HG02970 (cell line): Measurements from ENCODE around the gene KRT6A.
"Not testable (repeated sequence)": the region's sequence is repeated elsewhere in the genome, so short reads cannot be mapped to it uniquely, and the experiment has no call there.

ENCODE experiments used
- ATAC-seq: cut with Tn5 transposase; IDR thresholded peaks from one replicate; pipeline ENCODE4 v1.9.1; 2021; ENCODE audit warnings: mild to moderate bottlenecking, moderate library complexity, moderate number of reproducible peaks; ENCODE audit not compliant: unreplicated experiment, low FRiP score

The KRT6A gene

DNA sequence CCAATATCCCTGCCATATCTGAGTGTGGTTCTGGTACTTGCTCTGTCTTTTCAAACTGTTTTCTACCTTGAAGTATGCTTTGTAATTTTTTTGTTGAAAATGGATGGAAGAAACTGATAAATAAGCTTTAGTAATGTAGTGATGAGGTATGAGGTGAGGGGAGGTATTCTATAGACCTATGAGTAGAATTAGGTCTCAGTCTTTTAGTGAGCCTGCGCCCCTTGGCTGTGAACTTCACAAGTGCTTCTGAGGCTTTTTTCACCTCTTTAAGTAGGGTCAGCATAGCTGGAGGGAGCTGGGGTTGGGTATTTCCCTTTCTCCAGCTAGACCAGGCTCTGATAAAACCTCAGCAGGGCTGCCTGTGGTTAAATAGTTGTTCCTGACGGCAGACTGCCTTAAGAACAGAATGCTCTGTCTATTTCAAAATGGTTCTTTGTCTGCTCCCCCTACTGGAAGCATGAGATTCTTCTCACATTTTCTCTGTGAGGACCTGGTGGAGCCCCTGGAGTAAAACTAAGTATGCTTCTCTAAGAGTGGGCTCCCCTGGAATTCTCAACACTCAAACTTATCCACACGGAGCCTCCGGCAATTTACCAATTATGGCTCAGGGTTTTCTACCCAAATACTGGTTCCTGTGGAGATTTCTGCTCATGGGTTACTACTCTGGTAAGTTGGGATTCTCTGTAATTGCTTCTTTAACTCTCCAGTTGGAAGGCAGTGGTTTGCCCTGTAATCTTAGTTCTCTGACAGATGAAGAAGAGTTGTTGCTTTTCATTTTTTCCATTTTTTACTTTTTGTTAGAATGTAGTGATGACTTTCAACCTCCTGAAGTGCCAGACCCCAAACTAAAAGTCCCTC is 14.0 kb upstream of the KRT6A start:
- ATAC-seq = no peak

DNA sequence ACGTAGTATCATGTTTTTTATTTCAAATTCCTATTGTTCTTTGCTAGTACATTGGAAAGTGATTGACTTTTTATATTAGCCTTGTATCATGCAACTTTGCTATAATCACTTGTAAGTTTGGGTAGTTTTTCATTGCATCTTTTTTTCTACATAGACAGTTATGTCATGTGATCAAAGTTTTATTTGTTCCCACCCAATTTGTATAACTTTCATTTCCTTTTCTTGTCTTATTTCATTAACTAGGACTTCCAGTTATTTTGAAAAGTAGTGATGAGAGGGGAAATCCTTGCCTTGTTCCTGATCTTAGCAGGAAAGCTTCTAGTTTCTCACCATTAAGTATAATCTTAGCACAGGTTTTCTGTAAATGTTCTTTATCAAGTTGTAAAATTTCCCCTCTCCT is 9.8 kb upstream of the KRT6A start:
- no peak for ATAC-seq

DNA sequence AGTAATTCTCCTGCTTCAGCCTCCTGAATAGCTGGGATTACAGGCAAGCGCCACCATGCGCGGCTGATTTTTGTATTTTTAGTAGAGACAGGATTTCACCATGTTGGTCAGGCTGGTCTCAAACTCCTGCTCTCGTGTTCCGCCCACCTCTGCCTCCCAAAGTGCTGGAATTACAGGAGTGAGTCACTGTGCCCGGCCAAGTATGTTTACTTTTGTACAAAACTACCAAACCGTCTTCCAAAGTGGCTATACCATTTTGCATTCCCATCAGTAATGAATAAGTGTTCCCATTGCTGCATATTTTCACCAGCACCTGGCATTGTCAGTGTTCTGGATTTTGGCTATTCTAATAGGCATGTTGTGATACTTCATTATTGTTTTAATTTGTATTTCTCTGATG is 8.4 kb upstream of the KRT6A start:
- ATAC-seq = no peak

DNA sequence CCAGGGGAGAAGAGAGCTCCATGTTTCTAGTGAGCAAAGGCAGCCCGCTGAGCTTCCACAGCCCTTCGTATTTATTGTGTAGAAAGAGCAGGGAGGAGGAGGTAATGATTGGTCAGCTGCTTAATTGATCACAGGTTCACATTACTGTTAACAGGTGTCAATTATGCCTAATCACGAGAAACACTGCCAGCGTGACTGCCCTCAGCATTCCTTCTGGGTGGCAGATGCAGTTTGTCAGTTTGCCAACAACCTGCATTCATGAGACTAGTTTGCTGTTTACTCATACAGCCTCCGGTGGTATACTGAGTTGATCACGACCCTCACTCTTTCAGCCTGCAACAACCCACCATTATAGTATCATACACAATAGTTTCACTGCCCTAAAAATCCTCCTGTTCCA is 7.5 kb upstream of the KRT6A start:
- ATAC-seq = not testable (repeated sequence)

DNA sequence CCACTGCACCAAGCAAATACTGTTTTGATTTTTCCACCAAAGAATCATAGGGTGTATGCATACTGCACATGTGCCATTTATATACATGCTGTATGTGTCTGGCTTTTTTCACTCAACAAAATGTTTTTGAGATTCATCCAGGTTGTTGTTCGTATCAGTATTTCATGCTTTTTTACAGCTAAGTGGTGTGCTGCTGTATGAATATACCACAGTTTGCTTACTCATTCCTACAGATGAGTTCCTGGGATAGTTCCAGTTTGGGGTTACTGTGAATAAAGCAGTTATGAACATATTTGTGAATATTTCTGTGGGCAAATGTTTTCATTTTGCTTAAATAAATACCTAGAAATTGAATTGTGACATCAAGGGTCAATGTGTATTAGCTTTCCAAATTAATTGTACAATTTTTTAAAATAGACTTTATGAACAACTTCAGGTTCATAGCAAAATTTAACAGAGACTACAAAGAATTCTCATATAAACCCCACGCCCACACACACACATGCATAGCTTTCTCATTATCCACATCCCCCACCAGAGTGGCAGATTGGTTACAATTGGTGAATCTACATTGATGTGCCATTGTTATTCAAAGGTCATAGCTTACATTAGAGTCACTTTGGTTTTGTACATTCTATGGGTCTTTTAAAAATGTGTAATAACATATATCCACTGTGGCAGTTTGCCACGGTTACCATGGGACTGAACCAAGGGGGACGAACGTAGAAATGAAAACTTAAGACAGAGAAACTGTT is 6.9 kb upstream of the KRT6A start:
- ATAC-seq = no peak

DNA sequence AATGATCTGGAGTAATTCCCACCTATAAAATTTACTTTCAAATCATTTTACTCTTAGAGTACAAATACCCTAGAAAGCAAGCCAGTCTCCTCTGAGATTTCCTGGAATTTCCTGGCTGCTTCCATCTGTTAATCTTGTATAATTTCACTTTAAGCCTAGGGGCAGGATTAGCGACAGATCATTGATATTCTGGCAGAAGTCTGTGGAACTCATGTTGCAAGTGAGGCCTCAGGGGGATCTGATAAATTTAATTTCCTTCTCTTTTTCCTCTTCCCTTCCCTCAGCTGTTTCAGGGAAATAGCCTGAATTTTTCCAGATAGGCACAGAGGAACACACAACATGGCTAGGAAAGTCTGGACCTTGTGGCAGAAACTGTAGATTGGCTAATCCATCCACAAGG is 5.9 kb upstream of the KRT6A start:
- ATAC-seq = no peak

DNA sequence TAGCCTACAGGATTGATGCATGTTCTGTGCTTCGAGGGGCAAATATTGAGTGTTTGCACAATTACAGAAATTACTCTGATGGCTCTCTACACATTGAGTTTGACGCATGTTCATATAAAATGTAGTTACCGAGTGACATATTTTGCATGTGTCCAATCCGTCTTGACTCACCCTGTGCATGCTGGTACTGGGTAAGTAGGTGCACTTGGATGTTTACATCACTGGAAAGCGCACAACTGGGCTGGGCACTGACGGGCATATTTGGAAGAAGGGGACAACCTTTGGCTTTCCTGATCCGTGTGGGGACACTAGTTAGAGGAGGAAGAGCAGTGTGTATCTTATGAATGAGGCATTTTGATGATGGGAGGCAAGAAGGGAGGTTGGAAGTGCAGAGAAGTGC is 4.9 kb upstream of the KRT6A start:
- ATAC-seq = no peak

DNA sequence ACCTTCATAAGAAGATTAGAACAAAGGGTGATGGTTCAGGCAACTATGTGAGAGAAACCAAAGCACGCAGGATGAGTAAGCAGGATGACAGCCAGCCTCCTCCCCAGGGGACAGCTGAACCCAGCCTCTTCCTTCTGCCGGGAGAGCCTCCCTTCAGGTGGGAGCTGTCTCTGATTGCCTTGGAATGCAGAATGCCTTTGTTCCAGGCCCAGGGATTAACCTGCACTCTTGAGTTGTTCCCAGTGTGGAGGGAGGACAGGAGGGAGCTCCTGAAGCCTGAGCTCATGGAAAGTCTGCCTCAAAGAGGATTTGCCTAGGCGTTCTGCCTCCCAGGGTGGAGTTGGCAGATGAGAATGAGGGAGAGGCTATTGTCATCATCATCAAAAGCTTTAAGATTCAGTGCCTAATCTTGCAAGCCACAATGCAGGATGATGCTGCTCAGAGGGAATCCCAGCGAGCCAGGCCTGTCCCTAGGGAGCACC is 3.6 kb upstream of the KRT6A start:
- ATAC-seq = no peak

DNA sequence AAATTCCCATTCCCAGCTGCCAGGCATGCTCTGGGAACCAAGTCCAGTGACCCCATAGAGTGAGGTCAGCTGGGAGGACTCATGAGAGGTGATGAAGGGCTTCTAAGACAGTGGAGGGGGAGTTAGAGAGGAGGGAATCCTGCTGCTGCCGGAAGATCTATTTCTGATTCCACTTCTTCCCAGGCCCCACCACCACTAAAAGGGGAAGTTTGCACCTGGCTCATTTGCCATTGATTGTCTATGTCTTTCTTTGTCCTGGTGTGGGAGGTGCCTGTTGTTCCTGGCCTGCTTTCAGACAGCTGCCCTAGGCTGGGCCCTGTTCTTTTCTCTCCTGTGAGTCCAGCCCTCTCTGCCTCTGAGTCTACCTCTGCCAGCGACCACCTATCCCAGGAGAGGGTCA is 3.0 kb upstream of the KRT6A start:
- ATAC-seq = no peak

DNA sequence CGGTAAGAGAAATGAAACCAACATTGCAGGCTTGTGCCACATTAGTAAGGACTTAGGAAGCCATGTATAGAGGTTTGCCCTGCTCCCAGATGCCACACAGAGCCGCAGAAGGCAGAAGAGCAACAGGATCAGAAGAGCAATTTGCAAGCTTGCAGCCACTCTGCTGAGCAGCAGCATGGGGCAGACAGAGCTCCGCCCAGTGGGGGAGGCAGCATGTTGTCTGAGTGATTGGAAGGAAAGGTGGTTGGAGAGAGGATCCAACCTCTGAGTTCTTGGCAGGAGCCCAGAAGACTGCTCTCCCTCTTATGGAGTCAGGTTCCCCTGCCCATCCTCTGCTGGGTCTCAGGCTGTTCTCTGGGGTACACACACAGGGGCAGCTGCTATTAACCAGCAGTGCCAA is 2.3 kb upstream of the KRT6A start:
- ATAC-seq = no peak

DNA sequence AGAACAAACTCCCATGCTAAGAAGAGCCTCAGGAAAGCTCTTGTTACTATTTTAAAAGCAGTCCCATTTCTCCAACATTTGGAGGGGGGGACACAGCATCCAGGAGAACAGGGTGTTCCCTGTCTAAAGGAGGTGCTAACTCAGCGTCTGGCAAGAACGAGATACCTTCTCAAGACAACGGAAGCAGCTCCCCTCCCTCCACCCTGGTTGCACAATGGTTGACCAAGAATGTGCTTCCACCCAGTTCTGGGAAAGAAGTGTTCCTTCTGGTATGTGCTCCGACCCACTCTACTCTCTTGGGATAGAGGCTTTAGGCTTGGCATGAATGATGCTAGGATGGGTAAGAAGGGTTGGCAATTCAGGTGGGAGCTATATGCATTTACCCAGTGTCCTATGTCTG is 1.5 kb upstream of the KRT6A start:
- ATAC-seq = no peak

DNA sequence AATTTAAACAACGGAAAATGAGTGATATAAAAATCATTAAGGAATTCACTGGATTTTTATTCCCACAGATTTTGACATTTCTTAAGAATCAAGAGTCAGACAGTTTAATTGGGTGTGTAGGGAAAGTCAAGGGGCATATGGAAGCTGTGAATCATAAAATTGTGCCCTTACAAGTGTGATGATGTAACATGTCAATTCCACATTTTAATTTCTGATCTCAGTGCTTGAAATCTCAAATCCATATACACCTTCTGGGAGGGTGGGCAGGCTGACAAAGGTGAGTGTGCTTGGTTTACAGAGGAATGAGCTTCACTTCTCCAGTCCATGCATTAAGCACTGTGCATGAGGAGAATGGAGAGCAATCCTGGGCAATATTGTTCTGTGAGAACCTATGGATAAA is 1.0 kb upstream of the KRT6A start:
- no peak for ATAC-seq

DNA sequence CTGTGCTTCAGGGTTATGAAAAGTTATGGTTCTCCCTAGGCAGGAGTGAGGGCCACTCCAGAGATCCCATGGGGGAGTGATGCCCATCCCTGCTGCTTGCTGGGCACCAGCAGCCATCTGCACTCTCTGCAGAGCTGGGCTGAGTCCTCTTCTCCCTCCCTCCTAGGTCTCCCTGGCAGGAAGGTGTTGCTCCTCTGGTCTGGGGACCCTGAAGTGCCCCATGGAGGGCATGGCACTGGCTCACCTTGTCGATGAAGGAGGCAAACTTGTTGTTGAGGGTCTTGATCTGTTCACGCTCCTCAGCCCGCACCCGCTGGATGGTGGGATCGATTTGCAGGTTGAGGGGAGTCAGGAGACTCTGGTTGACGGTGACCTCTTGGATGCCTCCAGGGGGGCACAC is 652 bp downstream of the KRT6A start:
- not testable (repeated sequence) for ATAC-seq

DNA sequence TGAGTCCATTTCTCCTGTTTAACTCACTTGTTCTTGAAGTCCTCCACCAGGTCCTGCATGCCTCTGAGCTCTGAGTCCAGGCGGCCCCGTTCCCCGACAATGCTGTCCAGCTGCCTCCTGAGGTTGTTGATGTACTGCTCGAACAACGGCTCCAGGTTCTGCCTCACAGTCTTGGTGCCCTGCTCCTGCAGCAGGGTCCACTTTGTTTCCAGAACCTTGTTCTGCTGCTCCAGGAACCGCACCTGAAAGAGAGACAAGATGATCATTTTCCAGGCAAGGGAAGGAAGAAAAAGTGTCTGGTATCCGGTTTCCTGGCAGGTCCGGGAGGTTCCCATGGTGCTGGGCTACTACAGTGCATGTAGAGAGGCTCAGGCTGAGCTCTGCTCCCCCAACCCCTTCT is 1.6 kb downstream of the KRT6A start:
- not testable (repeated sequence) for ATAC-seq

DNA sequence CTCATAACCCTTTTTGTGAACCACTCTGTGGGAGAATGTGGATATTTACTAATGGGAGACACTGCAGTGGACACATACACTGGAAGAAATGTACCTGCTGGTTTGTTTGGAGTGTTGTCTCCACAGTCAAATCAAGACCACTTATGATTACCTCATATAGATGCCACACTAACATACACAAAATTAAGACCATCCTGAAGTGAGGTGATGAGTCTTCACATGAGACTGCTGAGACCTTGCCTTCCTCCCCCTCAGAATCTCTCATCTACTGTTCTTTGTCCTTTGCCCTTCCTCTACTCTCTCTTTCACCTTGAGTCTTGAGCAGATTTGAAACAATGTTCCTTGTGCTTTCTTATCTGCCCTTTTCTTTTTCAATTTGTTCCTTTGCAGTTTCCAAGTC is 4.3 kb downstream of the KRT6A start:
- ATAC-seq = no peak

DNA sequence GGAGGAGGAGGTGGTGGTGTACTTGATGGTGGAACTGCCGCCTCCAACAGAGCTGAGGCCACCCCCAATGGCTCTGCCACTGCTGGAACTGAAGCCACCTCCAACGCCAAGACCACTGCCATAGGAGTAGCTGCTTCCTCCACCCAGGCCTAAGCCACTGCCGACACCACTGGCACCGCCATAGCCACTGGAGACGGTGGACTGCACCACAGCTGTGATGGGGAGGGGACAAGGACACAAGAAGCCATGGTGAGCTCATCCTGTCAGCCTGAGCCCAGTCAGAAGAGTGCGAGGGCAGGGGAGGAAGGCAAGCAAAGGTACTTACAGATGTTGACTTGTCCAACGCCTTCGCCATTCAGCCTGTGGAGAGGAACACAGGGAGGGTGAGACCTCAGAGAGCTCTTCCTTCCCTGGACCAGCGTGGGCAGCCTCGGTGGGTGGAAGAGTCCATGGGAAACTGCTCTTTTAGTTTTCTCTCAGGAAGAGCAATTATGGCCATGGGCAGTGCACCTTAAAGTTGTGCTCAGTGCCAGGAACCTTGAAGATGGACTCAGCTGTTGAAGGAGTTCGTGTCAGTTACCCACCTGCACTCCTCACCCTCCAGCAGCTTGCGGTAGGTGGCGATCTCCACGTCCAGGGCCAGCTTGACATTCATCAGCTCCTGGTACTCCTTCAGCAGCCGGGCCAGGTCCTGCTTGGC is 5.2 kb downstream of the KRT6A start:
- not testable (repeated sequence) for ATAC-seq

DNA sequence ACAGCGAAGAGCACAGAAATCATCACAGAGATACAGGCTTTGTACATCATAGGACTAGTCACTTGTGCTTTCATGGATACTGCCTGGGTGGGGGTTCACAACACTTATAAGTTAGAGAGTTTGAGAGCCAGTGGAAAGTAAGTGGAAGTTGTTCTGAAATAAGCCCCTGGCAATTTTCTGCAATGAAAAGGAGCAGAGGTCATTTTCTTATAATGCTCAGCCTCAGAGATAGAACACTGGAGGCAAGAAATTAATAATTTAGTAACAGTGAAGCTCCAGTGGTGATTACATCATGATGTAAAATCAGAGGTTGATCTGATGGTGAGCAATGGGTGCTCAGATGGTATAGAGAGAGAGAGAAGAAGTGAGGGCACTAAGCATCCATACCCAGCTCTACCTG is 5.8 kb downstream of the KRT6A start:
- no peak for ATAC-seq

DNA sequence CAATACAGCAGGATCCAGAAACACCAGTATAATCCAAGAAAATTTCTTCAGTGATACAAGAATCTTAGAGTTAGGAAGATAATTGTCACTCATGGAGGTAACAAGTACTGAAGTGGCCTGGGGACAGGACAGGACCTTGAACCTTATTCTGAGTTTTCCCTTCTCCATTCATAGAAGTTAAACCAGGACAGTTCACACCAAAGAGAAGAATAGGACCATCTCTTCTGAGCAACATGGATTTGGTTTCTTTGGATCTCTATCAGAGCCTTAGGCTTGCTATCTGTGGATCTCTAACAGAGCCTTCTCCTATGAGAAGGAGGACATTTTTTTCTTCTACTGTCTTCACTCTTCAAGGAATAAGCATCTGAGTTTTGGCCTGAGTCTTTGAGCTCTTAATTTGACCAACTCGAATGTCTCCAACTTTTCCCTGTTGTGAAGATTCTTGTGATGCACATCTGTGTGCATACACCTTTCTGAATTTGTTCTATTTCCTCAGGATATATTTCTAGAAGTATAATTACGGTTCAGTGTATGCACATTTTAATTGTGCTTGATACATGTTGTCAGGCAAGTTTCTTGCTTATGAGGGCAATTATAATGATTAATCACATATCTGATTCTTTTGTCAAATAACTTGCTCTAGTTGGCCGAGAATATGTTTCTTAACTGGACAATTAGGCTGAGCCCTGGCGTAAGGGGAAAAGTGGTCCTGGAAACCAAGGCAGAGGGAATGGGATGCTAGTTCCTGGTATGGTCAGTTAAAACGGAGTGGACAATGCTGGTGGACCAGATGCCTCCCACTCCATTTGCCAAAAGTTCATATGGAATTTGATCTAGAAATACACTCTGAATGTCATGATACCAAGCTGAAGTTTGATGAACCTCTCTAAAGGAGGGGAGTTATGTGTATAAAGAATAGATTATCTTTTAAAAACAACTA is 6.6 kb downstream of the KRT6A start:
- no peak for ATAC-seq

DNA sequence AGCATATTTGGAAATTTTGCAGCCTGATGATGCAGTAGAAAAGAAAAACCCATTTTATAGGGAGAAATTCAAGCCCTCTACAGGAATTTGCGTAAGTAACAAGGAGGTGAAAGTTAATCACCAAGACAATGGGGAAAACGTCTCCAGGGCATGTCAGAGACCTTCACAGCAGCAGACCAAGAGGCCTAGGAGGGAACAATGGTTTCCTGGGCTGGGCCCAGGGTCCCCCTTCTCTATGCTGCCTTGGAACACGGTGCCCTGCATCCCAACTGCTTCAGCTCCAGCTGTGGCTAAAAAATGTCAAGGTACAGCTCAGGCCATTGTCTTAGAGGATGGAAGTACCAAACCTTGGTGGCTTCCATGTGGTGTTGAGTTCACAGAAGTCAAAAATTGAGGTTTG is 13.0 kb downstream of the KRT6A start:
- ATAC-seq = no peak

DNA sequence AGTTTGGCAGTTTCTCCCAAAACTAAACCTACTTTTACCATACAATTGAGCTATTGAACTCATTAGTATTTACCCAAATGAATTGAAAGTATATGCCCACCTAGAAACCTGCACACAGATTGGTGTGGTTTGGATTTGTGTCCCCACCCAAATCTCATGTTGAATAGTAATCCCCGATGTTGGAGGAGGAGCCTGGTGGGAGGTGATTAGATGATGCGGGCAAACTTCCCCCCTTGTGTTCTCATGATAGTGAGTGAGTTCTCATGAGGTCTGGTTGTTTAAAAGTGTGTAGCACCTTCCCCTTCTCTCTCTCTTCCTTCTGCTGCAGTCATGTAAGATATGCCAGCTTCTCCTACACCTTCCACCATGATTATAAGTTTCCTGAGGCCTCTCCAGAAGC is 15.4 kb downstream of the KRT6A start:
- no peak for ATAC-seq
